ENCODE measurements around the gene PDE6A. TPM values are rescaled to one million over a fixed set of nuclear protein-coding genes. Genes with fewer than 3 reads are reported as not detected.

PDE6A gene
- total RNA-seq, 1 experiment from 2014 or later, result 0.50 TPM

DNA sequence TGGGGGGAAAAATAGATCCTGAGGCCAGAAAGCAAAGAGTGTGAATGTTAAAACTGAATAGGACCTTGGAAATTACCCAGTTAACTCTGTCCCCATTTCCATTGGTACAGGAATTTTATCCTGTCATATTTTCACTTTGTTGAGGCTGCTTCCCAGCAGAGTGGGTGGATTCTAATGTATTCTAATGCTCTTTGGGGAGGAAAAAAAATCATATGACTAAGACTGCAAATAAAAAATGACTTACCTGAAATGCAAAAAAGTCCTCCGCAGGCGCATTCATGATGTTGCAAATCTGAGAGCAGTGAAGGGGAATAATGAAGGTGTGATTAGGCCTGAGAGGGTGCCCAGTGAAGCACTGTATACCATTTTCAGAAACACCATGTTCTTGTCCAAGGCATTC, 41.2 kb downstream of the PDE6A start:
- intact Hi-C loops (cut with micrococcal nuclease; ENCODE audit: unreplicated experiment), result loop anchor here (5.0 kb wide), 1 partner anchor 59 kb away; the partner anchor contains the start of gene SLC26A2

DNA sequence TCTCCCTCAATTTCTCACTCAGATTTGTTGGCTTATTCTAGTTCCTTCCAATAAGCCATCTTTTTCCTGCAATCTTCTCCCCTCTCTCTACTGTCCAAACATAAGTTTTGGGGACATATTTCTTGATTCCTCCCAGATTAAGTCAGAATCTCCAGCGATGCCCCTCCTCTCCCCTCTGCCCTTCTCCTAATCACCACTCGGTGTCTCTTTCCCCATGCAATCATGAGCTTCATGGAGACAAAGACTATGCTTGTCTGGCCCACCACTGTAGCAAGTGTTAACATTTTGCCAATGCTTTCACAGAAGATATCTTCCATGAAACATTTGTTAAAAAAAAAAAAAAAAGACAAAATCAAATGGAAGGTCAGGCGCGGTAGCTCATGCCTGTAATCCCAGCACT, 42.4 kb downstream of the PDE6A start:
- no peak for TF ChIP-seq EZH2 (IDR thresholded peaks at IDR 0.05; ENCODE audit: low read depth)
- TF ChIP-seq, protein P1, sequence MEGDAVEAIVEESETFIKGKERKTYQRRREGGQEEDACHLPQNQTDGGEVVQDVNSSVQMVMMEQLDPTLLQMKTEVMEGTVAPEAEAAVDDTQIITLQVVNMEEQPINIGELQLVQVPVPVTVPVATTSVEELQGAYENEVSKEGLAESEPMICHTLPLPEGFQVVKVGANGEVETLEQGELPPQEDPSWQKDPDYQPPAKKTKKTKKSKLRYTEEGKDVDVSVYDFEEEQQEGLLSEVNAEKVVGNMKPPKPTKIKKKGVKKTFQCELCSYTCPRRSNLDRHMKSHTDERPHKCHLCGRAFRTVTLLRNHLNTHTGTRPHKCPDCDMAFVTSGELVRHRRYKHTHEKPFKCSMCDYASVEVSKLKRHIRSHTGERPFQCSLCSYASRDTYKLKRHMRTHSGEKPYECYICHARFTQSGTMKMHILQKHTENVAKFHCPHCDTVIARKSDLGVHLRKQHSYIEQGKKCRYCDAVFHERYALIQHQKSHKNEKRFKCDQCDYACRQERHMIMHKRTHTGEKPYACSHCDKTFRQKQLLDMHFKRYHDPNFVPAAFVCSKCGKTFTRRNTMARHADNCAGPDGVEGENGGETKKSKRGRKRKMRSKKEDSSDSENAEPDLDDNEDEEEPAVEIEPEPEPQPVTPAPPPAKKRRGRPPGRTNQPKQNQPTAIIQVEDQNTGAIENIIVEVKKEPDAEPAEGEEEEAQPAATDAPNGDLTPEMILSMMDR (conservative IDR thresholded peaks at IDR 0.05), result no peak
- Histone ChIP-seq H3K4me1 (replicated peaks; ENCODE audit: insufficient read depth) (no peaks in the 10 kb centered on the region), H2AFZ (no peak overlapping the region), H3F3A (ENCODE audit: insufficient read depth, low read depth) (no peaks in the 10 kb centered on the region), H3K27me3 (ENCODE audit: insufficient read depth, low read depth) (no peaks in the 10 kb centered on the region), H3K4me2 (no peak overlapping the region), H3K36me3 (ENCODE audit: low read depth) (no peaks in the 10 kb centered on the region), H3K9me2 (ENCODE audit: insufficient read depth) (no peaks in the 10 kb centered on the region), H3K27ac (no peak overlapping the region), H4K20me1 (ENCODE audit: insufficient read depth) (no peaks in the 10 kb centered on the region), H3K79me2 (ENCODE audit: low read depth) (no peaks in the 10 kb centered on the region), H3K9me3 (ENCODE audit: insufficient read depth, low read depth) (no peaks in the 10 kb centered on the region), H3K4me3 (no peak overlapping the region)
- no TSS peak for BruUV-seq (replicated peaks)
- intact Hi-C loops (cut with micrococcal nuclease; ENCODE audit: unreplicated experiment), result loop anchor here (5.0 kb wide), 1 partner anchor 60 kb away; the partner anchor contains the start of gene SLC26A2
- POLR2A ChIA-PET (ENCODE audit: unreplicated experiment), result no interaction called here
- CTCF ChIA-PET, result interaction anchor here (0.5 to 0.6 kb wide), 2 partner anchors 24 to 59 kb away, joined by 4 to 10 read pairs; partner anchors contain the start of gene SLC26A2
- DNase-seq, result no peak

More for the DNA sequence above, 41.2 kb downstream of the PDE6A start:
- Histone ChIP-seq H3F3A (ENCODE audit: insufficient read depth, low read depth) (no peaks in the 10 kb centered on the region), H3K9me2 (ENCODE audit: insufficient read depth) (no peaks in the 10 kb centered on the region), H3K4me2 (no peak overlapping the region), H3K36me3 (ENCODE audit: low read depth) (no peaks in the 10 kb centered on the region), H3K9me3 (ENCODE audit: insufficient read depth, low read depth) (no peaks in the 10 kb centered on the region), H3K4me1 (replicated peaks; ENCODE audit: insufficient read depth) (no peaks in the 10 kb centered on the region), H3K79me2 (ENCODE audit: low read depth) (no peaks in the 10 kb centered on the region), H2AFZ (no peak overlapping the region), H4K20me1 (ENCODE audit: insufficient read depth) (no peaks in the 10 kb centered on the region), H3K27me3 (ENCODE audit: insufficient read depth, low read depth) (no peaks in the 10 kb centered on the region), H3K27ac (no peak overlapping the region), H3K4me3 (no peak overlapping the region)
- no peak for DNase-seq
- ChIA-PET POLR2A (ENCODE audit: unreplicated experiment) (interaction anchor here (0.6 kb wide), 1 partner anchor 28 kb away, joined by 3 read pairs; no protein-coding TSS in a partner anchor), CTCF (interaction anchor here (0.6 to 1.0 kb wide), 2 partner anchors 9 to 56 kb away, joined by 4 read pairs; no protein-coding TSS in a partner anchor)
- TF ChIP-seq, protein P1 (conservative IDR thresholded peaks at IDR 0.05), result no peak
- TF ChIP-seq EZH2 (IDR thresholded peaks at IDR 0.05; ENCODE audit: low read depth), result no peak
- no TSS peak for BruUV-seq (replicated peaks)

DNA sequence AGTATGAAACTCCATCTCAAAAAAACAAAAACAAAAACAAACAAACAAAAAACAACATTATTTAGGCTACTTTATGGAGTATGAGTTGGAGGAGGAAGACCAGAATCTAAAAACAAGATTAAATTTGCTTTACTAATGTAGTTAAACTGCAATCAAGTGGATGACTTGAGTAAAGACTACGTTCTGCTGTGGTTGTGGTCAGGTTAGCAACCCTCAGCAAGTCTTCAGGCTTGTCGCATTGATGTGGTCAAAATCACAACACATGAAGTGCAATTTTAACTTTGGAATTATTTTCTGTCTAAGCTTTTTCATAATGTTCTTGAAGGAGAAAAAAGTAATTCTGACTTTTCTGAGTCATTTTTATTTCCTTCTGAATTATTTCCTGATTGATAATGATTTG, 43.1 kb downstream of the PDE6A start:
- Histone ChIP-seq H2AFZ (no peak overlapping the region), H3F3A (ENCODE audit: insufficient read depth, low read depth) (no peaks in the 10 kb centered on the region), H3K4me2 (no peak overlapping the region), H4K20me1 (ENCODE audit: insufficient read depth) (no peaks in the 10 kb centered on the region), H3K27me3 (ENCODE audit: insufficient read depth, low read depth) (no peaks in the 10 kb centered on the region), H3K27ac (no peak overlapping the region), H3K9me3 (ENCODE audit: insufficient read depth, low read depth) (no peaks in the 10 kb centered on the region), H3K36me3 (ENCODE audit: low read depth) (no peaks in the 10 kb centered on the region), H3K4me1 (replicated peaks; ENCODE audit: insufficient read depth) (no peaks in the 10 kb centered on the region), H3K9me2 (ENCODE audit: insufficient read depth) (no peaks in the 10 kb centered on the region), H3K79me2 (ENCODE audit: low read depth) (no peaks in the 10 kb centered on the region), H3K4me3 (no peak overlapping the region)
- ChIA-PET CTCF (interaction anchor here (0.5 kb wide), 1 partner anchor 25 kb away, joined by 10 read pairs; no protein-coding TSS in a partner anchor), POLR2A (ENCODE audit: unreplicated experiment) (no interaction called here)
- DNase-seq, result no peak
- intact Hi-C loops (cut with micrococcal nuclease; ENCODE audit: unreplicated experiment), result loop anchor here (5.0 kb wide), 1 partner anchor 61 kb away; the partner anchor contains the start of gene SLC26A2
- TF ChIP-seq, protein P1 (conservative IDR thresholded peaks at IDR 0.05), result no peak
- no peak for TF ChIP-seq EZH2 (IDR thresholded peaks at IDR 0.05; ENCODE audit: low read depth)
- no TSS peak for BruUV-seq (replicated peaks)
